Head of caudate nucleus (tissue), 42 donors: ENCODE results near the gene AOPEP.
A peak's percentile ranks its signal among the peaks of the same experiment; 100 is the strongest.
"Not testable (repeated sequence)": the region's sequence is repeated elsewhere in the genome, so short reads cannot be mapped to it uniquely, and the experiment has no call there.

ENCODE experiments used
- DNase-seq, 42 donors: peaks; one replicate each; pipeline versions ENCODE4 v3.0.0 to v3.0.0-alpha.2; 2020 to 2021; ENCODE audit warnings: mixed read lengths in 7 of 42
- intact Hi-C: fragments of 100-400 bp; cut with DNase I; formaldehyde crosslinking; loops from one replicate; pipeline ENCODE4 v1.15.0; 2022

AOPEP gene

GRCh38 chr9:95003689-95004410 lies 277.4 kb downstream of the AOPEP start:
- DNase-seq: peak in 29 of 42 donors; percentile 33 to 80 (median 59)
- intact Hi-C loops: no loop called here

- DNase-seq: peak in 30 of 42 donors; percentile 34 to 77 (median 57)
- intact Hi-C loops: loop anchor here (5.0 kb wide), 1 partner anchor 222 kb away; no protein-coding TSS in a partner anchor
Observed at GRCh38 chr9:95004411-95005277, 278.1 kb downstream of the AOPEP start.

- intact Hi-C loops: loop anchor here (5.0 kb wide), 1 partner anchor 223 kb away; no protein-coding TSS in a partner anchor
- peak in 6 of 42 donors; percentile 23 to 67 (median 51) for DNase-seq
Observed at GRCh38 chr9:95005278-95006143, 279.0 kb downstream of the AOPEP start.

DNA sequence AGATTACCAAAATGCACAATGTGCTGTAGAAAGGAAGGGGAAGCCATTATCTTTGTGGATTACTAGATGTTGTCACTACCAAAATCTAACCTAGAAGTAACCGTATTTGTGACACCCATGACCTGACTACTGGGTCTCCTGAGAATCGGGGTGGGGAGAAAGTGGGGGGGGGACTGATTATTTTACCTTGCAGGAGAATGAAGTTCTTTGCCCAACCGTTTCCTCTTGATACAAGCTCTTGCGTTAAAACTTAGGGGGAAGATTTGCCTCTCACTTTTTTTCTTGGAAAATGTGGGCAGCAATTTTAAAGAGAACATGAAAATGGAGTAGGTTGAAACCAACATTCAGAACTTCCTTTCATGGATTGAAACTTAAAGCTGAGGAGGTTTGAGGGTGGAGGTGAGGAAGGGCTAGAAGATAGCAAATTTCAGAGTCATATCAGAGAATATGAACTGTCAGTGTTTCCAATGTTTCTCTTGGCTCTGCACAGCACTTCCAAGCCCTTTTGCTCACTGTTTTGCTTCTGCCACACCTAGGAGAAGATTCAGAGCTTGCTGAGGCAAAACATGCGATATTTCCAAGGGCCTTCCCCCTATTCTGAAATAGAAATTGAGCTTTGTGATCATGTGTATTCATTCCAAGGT lies 280.8 kb downstream of the AOPEP start:
- intact Hi-C loops: loop anchor here (5.0 kb wide), 1 partner anchor 225 kb away; no protein-coding TSS in a partner anchor
- peak in 4 of 42 donors; percentile 21 to 47 (median 32) for DNase-seq

DNA sequence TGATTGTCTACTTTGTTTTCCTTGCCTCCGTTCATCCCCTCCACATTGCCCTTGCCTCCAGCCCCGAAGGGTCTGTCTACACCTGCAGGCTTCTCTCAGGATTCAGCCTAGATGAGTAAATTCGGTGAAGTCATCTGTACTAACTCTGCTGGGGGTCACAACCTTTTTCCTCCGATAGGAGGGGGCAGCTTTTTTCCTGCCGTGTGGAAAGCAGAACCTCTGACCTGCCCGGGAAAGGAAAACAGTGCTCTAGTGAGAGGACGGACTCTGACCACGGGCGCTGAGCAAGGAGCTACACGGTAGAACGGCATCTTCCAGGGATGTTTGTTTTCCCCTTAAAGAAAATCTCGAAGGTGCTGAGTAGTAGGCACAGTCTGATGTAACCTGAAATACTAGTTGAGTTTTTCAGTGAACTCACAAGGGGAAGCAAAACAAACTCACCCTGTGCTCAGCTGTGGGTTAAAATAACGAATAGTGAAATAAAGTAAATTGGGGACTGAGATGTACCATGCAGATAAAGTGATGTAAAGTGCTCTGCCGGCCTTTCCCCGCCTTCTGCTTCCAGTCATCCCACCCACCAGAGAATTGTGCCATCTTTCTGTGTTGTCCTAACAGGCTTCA lies 281.8 kb downstream of the AOPEP start:
- no peak for DNase-seq
- intact Hi-C loops: loop anchor here (5.0 kb wide), 1 partner anchor 226 kb away; no protein-coding TSS in a partner anchor

DNA sequence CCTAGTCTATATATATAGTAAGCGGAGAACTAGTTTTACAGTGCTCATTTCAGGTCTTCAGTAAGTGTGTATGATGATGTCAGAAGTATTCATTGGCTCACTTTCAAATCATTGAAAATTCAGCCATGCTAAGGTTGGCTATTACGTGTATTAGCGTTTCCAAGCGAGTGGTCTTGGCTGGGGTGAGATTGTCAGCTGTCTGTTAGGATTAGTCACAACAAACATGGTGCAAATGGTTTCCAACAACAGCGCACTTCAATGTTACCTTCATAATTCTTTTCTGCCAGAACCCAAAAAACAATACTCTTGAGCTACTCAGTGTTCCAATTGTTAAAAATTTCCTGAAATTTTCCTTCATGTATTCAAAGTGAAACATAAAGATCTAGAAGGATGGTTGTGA lies 283.0 kb downstream of the AOPEP start:
- no peak for DNase-seq
- intact Hi-C loops: loop anchor here (5.0 kb wide), 1 partner anchor 227 kb away; no protein-coding TSS in a partner anchor

DNA sequence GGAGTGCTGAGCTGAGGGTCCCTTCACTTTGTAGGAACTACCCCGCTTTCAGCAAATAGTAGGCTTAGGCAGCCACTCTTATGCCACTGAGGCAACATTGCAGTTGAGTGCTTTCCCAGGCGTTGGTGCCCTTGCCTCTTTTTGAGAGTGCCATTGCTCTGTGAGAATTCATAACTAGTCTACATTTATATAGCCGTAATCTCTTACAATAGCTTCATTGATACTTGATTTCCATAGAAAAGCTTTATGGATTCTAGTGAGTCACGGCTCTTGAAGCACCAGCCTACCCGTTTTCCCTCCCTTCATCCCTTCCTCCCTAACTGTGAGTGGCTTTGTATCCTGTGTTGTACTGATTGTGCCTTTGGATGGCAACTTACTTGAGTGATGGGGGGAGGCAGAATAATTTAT lies 283.9 kb downstream of the AOPEP start:
- intact Hi-C loops: no loop called here
- peak in 15 of 42 donors; percentile 43 to 81 (median 58) for DNase-seq

DNA sequence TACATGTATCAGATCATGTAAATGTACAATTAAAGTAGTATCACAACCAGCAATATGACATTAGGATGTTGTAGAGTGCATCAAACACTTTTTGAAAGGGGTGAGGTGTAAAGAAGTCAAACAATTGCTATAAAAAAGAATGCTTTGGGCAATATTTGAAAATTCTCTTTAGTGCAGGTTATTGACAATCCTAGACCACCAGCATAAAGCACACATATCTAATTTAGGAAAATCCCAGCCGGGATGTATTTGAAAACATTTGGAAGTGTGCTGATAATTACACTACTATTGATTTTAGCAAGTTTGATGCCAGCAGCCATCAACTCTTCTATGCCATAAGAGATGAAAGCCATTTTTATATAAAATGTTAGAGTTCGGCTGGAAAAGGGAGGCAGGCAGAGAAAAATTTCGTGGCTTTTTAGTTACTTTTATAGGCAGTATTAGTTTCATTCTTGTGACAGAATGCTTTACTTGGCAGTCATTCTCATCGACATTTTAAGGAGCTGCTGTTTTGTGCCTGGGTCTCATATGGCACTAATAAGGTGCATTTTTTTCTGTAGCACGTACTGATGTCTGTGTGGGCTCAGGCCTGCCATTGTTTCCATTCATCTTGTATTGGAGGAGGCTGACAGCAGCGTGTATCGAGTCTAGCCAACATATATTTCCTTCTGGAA lies 285.7 kb downstream of the AOPEP start:
- intact Hi-C loops: no loop called here
- no peak for DNase-seq

GRCh38 chr9:95012902-95013301 lies 286.4 kb downstream of the AOPEP start:
- intact Hi-C loops: no loop called here

GRCh38 chr9:95014917-95015316 lies 288.4 kb downstream of the AOPEP start:
- intact Hi-C loops: no loop called here
- DNase-seq: no peak

More at GRCh38 chr9:95012902-95013301, 286.4 kb downstream of the AOPEP start:
- no peak for DNase-seq

DNA sequence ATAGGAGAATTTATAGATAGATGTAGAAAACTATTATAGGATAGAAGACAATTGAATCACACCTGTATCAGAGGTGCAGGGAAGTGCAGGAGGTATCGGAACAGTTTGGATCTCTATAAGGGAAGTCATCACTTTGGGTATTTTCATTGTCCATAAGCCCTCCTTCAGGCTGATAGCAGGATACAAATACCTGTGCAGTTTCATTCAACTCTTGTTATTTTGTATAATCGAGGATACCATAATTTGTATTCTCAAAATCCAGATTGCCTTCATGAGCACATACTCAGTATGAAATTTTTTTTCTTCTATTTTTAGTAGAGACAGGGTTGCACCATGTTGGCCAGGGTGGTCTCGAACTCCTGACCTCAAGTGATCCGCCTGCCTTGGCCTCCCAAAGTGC lies 289.1 kb downstream of the AOPEP start:
- DNase-seq: no peak
- intact Hi-C loops: no loop called here

DNA sequence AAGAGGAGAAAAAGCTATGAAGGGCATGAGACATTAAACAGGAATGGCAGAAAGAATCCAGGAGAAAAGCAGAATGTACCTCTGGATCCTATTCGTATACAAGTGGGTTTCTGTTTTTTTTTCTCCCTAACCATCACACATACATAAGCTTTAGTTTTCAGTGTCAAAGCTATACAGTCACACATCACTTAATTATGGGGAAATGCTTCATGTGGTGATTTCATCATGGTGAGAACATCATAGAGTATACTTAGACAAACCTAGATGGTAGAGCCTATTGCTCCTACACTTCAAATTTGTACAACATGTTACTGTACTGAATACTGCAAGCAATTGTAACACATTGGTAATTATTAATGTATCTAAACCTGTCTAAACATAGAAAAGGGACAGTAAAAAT lies 290.6 kb downstream of the AOPEP start:
- no peak for DNase-seq
- intact Hi-C loops: no loop called here

DNA sequence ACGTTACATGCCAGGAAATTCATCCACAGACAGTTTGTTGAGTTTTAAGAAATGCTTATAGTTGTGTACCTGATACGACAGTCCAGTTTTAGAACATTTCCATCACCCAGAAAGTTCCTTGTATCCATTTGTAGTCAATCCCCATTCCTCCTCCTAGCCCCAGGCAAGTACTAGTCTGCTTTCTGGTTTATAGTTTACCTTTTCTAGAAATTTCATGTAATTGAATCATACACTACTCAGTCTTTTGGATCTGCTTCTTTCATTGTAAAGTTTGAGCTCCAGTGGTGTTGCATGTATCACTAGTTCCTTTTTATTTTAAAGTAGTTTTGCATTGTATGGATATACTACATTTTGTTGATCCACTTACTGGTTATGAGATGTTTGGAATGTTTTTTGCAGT lies 291.2 kb downstream of the AOPEP start:
- DNase-seq: no peak
- intact Hi-C loops: no loop called here

- peak in 25 of 42 donors; percentile 34 to 78 (median 57) for DNase-seq
- intact Hi-C loops: no loop called here
Observed at GRCh38 chr9:95018099-95018936, 291.8 kb downstream of the AOPEP start.

DNA sequence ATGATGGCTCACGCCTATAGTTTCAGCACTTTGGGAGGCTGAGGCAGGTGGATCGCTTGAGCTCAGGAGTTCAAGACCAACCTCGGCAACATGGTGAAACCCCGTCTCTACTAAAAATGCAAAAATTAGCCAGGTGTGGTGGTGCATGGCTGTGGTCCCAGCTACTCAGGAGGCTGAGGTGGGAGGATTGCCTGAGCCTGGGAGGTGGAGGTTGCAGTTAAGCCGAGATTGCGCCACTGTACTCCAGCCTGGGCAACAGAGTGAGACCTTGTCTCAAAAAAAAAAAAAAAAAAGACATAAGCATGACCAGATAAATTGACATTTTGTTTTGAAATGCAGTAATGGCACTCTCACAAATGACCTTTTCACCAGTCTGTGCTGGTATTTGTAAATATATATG lies 294.1 kb downstream of the AOPEP start:
- DNase-seq, intact Hi-C loops: not testable (repeated sequence)

- DNase-seq: no peak
- intact Hi-C loops: no loop called here
Observed at GRCh38 chr9:95021166-95021886, 294.8 kb downstream of the AOPEP start.
